DMS53 treated with DMSO at 0.1 percent for 48 hours (cell line): ENCODE measurements around the gene EIF4ENIF1.
"Not testable (repeated sequence)": the region's sequence is repeated elsewhere in the genome, so short reads cannot be mapped to it uniquely, and the experiment has no call there.

Source experiments
- DNase-seq: peaks from one replicate; lab custom pipeline; 2025; ENCODE audit not compliant: unreplicated experiment; lab: John Stamatoyannopoulos, UW

Gene EIF4ENIF1

DNA sequence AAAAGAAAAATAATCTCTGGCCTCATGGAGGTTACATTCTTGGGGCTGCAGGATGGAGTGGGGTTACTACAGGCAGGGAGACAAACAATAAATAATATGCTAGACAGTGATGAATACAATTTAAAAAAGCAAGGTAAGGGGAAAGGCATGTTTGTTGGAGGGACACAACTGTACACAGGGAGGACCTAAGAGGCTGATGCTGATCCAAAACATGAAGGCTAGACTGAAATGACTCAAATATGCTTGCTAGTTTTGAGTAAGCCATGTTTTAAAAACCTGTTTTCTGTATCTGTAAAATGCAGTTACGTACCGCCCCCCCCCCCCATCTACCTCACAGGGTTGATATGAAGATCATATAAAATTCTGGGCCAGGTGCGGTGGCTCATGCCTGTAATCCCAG lies 44.0 kb downstream of the EIF4ENIF1 start:
- DNase-seq = no peak

DNA sequence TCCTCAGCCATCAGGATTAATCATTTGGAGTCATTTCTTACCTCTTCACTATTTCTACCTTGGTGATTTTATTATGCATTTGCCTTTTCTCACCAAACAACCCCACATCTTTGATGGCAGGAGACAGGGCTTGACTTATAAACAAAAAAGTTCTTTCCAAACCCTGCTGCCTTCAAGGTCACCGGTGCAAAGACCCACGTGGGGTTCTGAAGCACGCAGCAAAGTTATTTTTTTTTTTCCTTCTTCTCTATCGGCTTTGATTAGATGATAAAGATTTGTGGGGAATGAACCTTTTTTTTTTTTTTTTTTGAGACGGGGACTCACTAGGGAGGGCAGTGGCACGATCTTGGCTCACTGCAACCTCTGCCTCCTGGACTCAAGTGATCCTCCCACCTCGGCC lies 46.1 kb downstream of the EIF4ENIF1 start:
- no peak for DNase-seq

DNA sequence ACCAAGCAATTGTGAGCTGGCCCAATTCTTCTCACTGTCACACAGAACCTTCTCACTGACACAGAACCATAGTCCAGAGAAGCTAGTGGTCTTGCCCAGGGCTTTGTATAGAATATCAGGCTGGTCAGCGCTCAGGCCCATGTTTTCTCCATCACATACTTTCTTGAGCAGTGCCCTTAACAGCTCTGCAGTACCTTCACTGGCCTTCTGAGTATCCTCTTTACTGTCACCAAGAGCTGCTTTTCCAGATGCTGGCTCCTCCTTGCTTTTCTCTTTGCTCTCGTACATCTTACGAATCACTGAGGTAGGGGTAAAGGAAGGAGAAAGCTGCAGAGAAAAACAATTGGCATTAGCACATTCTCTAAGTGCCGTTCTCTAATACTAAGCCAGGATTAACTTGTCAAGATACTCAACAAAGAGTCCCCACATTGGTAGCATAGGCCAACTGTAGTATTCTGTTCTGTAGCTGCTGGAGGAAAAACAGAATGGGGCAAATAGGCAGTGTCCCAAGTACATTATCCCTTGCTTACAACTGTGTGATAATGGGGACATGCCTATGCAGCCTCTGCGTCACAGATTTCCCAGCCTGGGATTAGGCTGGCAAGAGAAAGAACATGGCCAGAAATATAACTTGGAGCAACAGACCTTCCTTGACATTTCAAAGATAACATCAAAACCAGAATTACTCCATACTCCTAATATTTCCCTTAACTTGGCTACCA lies 46.7 kb downstream of the EIF4ENIF1 start:
- no peak for DNase-seq

DNA sequence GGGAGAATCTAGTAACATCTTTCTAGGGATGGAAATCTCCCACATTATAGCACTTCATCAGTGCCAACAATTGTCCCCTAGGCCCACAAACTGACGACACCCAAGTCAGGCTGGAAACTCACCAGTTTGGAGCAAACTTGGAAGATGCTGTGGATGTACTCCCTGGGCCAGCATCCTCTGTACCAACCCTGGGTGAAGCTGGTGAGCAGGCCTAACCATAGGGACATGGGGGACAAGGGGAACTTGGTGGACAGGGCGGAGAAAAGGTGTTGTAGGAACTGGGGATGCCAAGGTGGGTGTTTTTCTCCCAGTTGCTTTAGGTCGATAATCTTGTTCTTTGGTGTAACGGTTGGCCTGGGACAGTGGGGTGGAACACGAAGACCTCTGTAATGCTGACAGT lies 48.0 kb downstream of the EIF4ENIF1 start:
- DNase-seq = no peak

DNA sequence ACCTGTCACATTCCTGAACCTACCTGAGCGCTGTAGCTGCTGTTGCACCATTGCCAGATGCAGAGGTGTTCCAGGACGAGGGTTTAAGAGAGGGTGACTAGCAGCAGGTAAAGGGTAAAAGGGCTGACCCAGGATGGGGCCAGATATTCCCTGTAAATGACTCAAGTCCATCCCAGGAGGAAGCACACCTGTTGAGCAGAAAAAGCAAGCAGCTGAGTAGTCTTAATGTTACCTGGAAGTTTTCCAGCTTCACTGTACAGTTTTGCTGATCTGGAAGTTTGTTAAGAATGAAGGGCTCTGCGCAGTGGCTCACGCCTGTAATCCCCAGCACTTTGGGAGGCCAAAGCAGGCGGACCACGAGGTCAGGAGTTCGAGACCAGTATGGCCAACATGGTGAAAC lies 49.0 kb downstream of the EIF4ENIF1 start:
- no peak for DNase-seq

DNA sequence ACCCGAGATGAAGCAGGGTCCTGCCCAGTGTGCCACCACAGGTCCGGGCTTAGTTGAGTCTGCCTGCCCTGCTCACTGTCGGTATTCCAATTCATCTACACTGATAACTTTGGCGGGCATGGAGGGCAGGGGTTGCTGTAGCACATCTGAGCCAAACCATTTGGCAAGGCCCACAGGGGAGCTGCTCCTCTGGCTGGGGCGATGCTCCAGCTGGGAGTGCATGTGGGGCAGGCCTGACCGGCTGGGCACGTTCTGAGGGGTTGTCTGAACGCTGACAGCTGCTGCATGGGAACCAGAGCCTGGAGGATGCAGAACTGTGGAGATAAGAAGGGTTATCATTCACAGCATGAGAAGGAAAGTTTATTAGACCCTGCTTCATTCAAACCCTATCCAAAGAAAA lies 49.8 kb downstream of the EIF4ENIF1 start:
- DNase-seq = no peak

DNA sequence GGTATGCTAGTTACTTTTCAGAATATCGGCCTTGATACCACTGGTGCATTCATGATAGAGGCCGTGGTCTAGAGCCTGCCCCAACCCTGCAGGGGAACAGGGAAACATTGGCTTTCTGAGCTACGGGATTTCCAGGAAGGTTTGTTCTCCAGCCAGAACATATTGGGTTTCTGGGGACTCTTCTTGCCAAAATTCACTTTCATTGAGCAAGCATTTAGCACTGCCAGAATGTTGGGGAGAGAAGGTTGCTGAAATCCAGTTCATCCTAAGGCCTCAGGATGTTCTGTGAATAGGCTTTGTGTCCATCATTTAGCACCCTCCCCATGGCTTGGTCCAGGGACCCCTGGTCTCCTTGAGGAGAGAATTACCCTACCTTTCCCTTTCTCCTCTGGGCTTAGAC lies 53.5 kb downstream of the EIF4ENIF1 start:
- no peak for DNase-seq

DNA sequence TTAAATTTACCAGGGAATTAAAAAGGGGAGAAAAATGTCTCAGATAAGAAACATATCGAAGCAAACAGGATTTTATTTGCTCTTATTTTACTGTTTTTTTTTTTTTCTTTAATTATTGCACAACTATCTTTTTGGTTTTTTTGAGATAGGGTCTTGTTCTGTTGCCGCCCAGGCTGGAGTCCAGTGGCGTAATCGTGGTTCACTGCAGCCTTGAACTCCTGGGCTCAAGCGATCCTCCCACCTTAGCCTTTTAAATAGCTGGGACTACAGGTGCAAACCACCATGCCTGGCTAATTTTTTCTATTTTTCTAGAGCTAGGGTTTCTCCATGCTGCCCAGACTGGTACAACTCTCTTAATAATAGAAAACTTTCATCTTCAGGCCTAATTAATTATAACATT lies 57.7 kb downstream of the EIF4ENIF1 start:
- no peak for DNase-seq

DNA sequence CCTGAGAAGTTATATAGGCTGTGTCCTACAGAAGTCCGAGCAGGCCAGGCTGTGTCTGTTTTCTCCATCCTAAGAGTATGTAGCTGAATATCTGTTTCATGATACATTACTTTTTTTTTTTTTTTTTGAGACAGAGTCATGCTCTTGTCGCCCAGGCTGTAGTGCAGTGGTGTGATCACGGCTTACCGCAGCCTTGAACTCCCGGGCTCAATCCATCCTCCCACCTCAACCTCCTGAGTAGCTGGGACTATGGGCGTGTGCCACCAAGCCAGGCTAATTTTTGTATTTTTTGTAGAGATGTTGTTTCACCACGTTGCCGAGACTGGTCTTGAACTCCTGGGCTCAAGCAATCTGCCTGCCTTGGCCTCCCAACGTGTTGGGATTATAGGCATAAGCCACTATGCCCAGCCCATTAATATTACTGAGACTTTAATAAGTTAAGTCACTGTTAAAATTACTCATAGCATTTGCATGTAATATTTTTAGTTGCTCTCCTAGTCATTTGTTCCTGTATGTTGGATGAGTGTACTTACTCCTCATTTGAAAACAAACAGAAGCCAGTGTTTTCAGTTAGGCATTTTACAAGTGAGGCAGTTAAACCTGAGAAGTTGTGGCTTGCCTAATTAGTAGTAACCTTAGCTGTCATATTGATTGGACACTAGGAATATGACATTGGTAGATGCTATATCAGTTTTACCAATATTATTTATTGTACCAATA lies 64.2 kb downstream of the EIF4ENIF1 start:
- DNase-seq = no peak

DNA sequence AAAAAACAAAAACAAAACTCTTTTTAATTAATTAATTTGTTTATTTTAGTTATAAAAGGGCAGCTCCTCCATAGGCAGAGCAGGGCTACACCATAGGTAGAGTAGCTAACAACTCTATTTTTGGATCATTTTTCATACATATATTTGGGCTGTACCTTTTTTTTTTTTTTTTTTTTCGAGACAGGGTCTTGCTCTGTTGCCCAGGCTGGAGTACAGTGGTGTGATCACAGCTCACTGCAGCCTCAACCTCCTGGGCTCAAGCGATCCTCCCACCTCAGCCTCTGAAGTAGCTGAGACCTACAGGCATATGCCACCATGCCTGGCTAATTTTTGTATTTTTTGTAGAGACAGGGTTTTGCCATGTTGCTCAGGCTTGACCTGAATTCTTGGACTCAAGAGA lies 87.3 kb downstream of the EIF4ENIF1 start:
- DNase-seq = not testable (repeated sequence)

DNA sequence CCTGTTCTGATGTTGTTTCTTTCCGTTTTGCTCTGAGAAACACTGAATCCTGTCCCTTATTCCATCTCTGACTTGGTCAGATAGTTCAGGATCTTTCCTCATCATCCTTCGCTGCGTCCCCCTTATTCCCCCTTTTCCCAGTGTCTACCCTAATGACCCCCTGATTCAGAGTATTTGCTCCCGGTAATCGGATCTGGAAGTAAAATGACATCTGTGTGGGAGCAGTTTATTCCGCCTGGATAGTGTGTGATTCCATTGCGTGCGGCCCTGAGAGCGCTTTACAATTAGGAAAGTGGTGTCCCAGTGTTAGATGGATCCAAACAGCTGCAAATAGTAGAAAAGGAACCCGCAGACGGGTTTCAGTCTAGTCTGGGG lies 89.6 kb downstream of the EIF4ENIF1 start:
- DNase-seq = no peak

DNA sequence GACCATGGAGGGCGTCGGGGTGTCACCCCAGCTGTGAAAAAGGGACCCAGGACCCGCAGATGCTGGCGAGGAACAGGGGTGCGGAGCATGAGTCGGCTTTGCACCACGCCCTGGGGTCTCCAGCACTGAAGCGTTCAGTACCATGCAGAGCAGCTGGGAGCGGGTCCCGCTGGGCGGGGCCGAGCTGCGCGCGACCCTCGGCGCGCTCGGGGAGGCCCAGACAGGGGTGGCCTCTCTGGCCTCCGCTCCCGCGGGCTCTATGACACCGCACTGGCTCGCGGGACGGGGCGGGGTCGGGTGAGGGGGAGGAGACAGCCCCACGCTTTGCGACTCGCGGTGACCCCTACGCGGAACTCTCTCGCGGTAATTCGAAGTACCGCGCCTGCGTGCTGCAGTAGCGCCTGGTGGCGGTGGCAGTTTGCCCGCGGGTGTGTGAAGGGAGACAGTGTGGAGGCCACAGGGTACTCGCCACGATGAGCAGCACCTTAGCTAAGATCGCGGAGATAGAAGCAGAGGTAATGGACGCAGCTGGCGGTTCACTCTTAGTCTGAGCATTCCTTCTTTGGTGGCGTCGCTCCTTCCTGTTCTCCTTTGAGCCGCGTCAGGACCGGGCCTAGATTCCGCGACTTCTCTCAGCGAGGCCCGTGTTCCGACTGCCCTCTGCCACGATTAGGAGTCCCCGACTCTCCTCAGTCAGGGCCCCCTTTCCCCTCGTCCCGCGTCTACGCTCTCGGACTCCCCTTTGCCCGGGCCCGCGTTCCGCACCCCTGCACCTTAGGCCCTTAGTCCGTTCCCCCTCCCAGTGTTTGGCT lies 90.2 kb downstream of the EIF4ENIF1 start, which contains the start of gene DRG1:
TSS of gene DRG1 (plus strand) at position 394 of the 812 bp plus-strand sequence. CDS start at position 474, 80 bp downstream.
- peak; percentile 39 for DNase-seq

DNA sequence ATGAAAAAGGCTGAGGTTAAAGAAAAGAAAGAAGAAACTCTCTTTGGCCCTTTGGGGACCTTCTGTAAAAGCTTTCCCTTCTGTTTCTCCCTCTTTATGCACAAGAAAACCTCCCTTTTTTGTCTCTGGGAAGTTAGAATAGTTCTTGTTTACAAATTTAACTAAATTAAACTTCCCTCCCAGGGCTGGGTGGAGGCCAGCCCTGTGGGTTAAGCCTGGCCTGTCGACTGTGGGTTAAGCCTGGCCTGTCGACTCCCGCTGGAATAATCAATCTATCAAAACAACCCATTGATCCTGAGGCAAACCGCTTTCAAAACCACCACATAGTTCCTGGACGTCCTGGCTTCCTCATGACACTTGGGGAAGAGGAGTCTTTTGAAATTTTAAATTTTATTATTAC lies 91.4 kb downstream of the EIF4ENIF1 start:
- DNase-seq = no peak

DNA sequence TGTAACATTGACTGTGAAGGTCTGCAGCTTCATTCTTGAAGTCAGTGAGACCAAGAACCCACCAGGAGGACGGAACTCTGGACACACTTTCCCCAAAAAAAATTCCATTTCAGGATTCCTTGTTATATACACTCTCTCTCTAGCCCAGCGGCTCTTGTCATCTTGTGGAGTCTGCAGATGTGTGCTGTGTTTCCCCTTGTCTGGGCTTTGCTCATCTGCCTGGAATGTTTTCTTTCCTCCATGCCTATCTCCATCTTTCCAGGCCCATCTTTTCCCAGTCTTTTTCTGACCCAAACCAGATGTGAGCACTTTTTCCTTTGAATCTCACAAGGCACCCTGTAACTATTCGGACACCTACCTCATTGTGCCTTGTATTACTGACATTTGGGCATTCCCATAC lies 95.3 kb downstream of the EIF4ENIF1 start:
- DNase-seq = no peak

DNA sequence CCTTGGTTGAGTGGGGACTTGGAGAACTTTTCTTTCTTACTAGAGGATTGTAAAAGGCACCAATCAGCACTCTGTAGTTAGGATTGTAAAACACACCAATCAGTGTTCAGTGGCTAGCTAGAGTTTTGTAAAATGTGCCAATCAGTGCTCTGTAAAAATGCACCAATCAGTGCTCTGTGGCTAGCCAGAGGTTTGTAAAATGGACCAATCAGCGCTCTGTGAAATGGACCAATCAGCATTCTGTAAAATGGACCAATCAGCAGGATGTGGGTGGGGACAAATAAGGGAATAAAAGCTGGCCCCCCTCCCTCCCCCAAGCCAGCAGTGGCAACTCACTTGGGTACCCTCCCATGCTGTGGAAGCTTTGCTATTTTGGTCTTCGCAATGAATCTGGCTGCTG lies 95.7 kb downstream of the EIF4ENIF1 start:
- DNase-seq = no peak
